DND-41 (cell line): Measurements from ENCODE around the gene CCDC82.

ENCODE experiments used
- ATAC-seq: fragments of 200-7000 bp; cut with Tn5 transposase; 3 replicates; pipeline ENCODE4 v1.9.1; 2021; ENCODE audit warnings: low read depth; ENCODE audit not compliant: insufficient read depth
- DNase-seq: peaks from one replicate; pipeline ENCODE4 v3.0.0-alpha.2; 2020
- H2AFZ ChIP-seq: 2 replicates; pipeline ENCODE4 v1.6.0; 2012; ENCODE audit warnings: low read depth, low read length
- H3K27ac ChIP-seq: 2 replicates; pipeline ENCODE4 v1.5.1; 2012; ENCODE audit warnings: low read length, inconsistent platforms
- H3K27me3 ChIP-seq: fragments of 200-600 bp; sonication (generic); 2 replicates; pipeline ENCODE4 v1.6.0; 2012; ENCODE audit warnings: low read length, mild to moderate bottlenecking, inconsistent platforms; ENCODE audit not compliant: insufficient read depth, poor library complexity
- H3K36me3 ChIP-seq: 2 replicates; pipeline ENCODE4 v1.5.1; 2012; ENCODE audit warnings: low read length, inconsistent platforms; ENCODE audit not compliant: insufficient read depth
- H3K4me1 ChIP-seq: 2 replicates; pipeline ENCODE4 v1.5.1; 2012; ENCODE audit warnings: mild to moderate bottlenecking, low read length; ENCODE audit not compliant: insufficient read depth
- H3K4me2 ChIP-seq: 2 replicates; pipeline ENCODE4 v1.6.0; 2012; ENCODE audit warnings: mild to moderate bottlenecking, moderate library complexity, low read length, inconsistent platforms; ENCODE audit not compliant: insufficient read depth
- H3K4me3 ChIP-seq, 2 experiments: fragments of 200-600 bp in 1 of 2; shearing (Covaris generic) in 1 of 2; 2 replicates each; pipeline ENCODE4 v1.5.1; 2012 to 2016; ENCODE audit warnings: inconsistent platforms in 2 of 2, low read length in 2 of 2, mild to moderate bottlenecking in 2 of 2, low read depth in 1 of 2, moderate library complexity in 1 of 2
- H3K79me2 ChIP-seq: 2 replicates; pipeline ENCODE4 v1.6.0; 2012; ENCODE audit warnings: low read length, inconsistent platforms; ENCODE audit not compliant: insufficient read depth
- H3K9ac ChIP-seq: 2 replicates; pipeline ENCODE4 v1.6.0; 2012; ENCODE audit warnings: low read depth, mild to moderate bottlenecking, inconsistent platforms, low read length, moderate library complexity
- H3K9me3 ChIP-seq: 2 replicates; pipeline ENCODE4 v1.5.1; 2012; ENCODE audit warnings: low read length, moderate library complexity, mild to moderate bottlenecking, inconsistent platforms; ENCODE audit not compliant: insufficient read depth, severe bottlenecking
- H4K20me1 ChIP-seq: 2 replicates; pipeline ENCODE4 v1.6.0; 2012; ENCODE audit warnings: low read length; ENCODE audit not compliant: insufficient read depth
- CTCF ChIP-seq: IDR thresholded peaks from 2 replicates; pipeline ENCODE4 v1.5.1; 2012; ENCODE audit warnings: borderline replicate concordance, low read length, moderate library complexity, mild to moderate bottlenecking; ENCODE audit not compliant: poor library complexity, severe bottlenecking; ENCODE audit errors: extremely low read depth
- EZH2 ChIP-seq: IDR thresholded peaks from 3 replicates; pipeline ENCODE4 v1.6.1; 2012; ENCODE audit warnings: borderline replicate concordance, low read depth, mild to moderate bottlenecking, moderate library complexity, low read length, inconsistent platforms; ENCODE audit not compliant: severe bottlenecking

The CCDC82 gene

GRCh38 chr11:96315476-96315875, 74.2 kb downstream of the CCDC82 start:
- Histone ChIP-seq H3K27ac (no peak overlapping the region), H2AFZ (no peak overlapping the region), H3K4me3 (no peak overlapping the region), H3K36me3 (no peaks in the 10 kb centered on the region), H4K20me1 (no peaks in the 10 kb centered on the region), H3K9me3 (no peaks in the 10 kb centered on the region), H3K4me2 (no peak overlapping the region), H3K9ac (no peak overlapping the region), H3K27me3 (no peaks in the 10 kb centered on the region), H3K4me1 (peaks cover 9% of the 10 kb centered on the region), H3K79me2 (no peaks in the 10 kb centered on the region)
- TF ChIP-seq EZH2 (no peak), CTCF (no peak)
- no peak for ATAC-seq
- DNase-seq = no peak

GRCh38 chr11:96314326-96315020, 75.2 kb downstream of the CCDC82 start:
- Histone ChIP-seq H3K4me1 (peaks cover 9% of the 10 kb centered on the region), H3K27ac (no peak overlapping the region), H3K4me2 (no peak overlapping the region; the same call in 1 of the 2 replicates), H3K4me3 (no peak overlapping the region), H4K20me1 (no peaks in the 10 kb centered on the region), H3K27me3 (no peaks in the 10 kb centered on the region), H3K36me3 (no peaks in the 10 kb centered on the region), H3K79me2 (no peaks in the 10 kb centered on the region), H3K9me3 (no peaks in the 10 kb centered on the region), H2AFZ (no peak overlapping the region), H3K9ac (no peak overlapping the region)
- DNase-seq (no peak), ATAC-seq (peak; percentile 54; the same call in 2 of the 3 replicates)
- TF ChIP-seq CTCF (no peak), EZH2 (no peak)

- DNase-seq (no peak), ATAC-seq (no peak)
- no peaks in the 10 kb centered on the region for H3K36me3 ChIP-seq
- no peak overlapping the region for H3K4me3 ChIP-seq
- H2AFZ ChIP-seq = no peak overlapping the region
- no peak overlapping the region for H3K4me2 ChIP-seq
- no peak overlapping the region for H3K9ac ChIP-seq
- no peaks in the 10 kb centered on the region for H3K79me2 ChIP-seq
- H3K27me3 ChIP-seq = no peaks in the 10 kb centered on the region
- H3K4me1 ChIP-seq = peaks cover 9% of the 10 kb centered on the region
- no peaks in the 10 kb centered on the region for H3K9me3 ChIP-seq
- TF ChIP-seq EZH2 = no peak
- H4K20me1 ChIP-seq = no peaks in the 10 kb centered on the region
- no peak overlapping the region for H3K27ac ChIP-seq
Measured at GRCh38 chr11:96313163-96313562, 76.5 kb downstream of the CCDC82 start.

- ATAC-seq = no peak
- Histone ChIP-seq H3K79me2 (no peaks in the 10 kb centered on the region), H3K27ac (no peak overlapping the region), H3K9me3 (no peaks in the 10 kb centered on the region), H3K36me3 (no peaks in the 10 kb centered on the region), H4K20me1 (no peaks in the 10 kb centered on the region), H3K27me3 (no peaks in the 10 kb centered on the region), H3K4me1 (peaks cover 9% of the 10 kb centered on the region), H3K4me2 (no peak overlapping the region), H3K4me3 (no peak overlapping the region), H2AFZ (no peak overlapping the region), H3K9ac (no peak overlapping the region)
- no peak for TF ChIP-seq CTCF
- TF ChIP-seq EZH2 = no peak
- no peak for DNase-seq
Measured at GRCh38 chr11:96311120-96311568, 78.6 kb downstream of the CCDC82 start.
